ENCODE measurements around the gene PIK3C3. TPM values are rescaled to one million over a fixed set of nuclear protein-coding genes. Genes with fewer than 3 reads are reported as not detected.
"Not testable (repeated sequence)": the region's sequence is repeated elsewhere in the genome, so short reads cannot be mapped to it uniquely, and the experiment has no call there.

The PIK3C3 gene
- total RNA-seq, 1 donor from 2014 or later = 17.5 TPM

- ATAC-seq = peak; percentile 54
Measured at GRCh38 chr18:42068030-42068429, 113.0 kb downstream of the PIK3C3 start.

DNA sequence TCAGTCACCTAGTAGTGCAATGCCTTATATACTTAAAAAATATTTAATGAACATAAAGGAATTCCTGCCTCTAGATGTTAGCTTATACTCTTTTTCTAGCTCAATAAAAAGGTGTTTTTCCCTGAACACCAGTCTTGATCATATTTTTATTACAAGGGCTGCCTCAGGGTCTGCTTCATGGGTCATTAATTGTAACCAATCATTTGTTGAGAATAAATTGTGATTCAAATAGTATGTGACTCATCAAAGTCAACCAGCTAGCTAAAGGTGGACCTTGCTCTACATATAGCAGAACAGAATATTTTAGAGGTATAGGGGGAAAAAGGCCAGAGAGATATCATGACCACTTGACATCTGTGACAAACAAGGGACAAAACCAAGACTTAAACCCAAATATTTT lies 114.0 kb downstream of the PIK3C3 start:
- DNase-seq (ENCODE audit: low spot score) (no peak), ATAC-seq (no peak)

More at GRCh38 chr18:42068030-42068429, 113.0 kb downstream of the PIK3C3 start:
- DNase-seq (ENCODE audit: low spot score) = no peak

DNA sequence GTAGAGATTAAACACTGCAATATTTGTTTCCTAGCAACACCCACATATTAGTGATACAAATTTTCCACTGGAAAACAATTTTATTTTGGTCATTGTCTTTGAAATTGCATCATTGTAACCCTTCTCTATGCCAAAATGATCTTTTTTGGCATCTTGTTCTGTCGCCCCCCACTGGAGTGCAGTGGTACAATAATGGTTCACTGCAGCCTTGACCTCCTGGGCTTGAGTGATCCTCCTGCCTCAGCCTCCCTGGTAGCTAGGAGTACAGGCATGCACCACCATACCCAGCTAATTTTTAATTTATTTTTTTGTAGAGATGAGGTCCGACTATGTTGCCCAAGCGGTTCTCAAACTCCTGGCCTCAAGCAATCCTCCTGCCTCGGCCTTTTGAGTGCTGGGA lies 117.4 kb downstream of the PIK3C3 start:
- ATAC-seq (no peak), DNase-seq (ENCODE audit: low spot score) (no peak)

GRCh38 chr18:42074704-42075103 lies 119.7 kb downstream of the PIK3C3 start:
- no peak for DNase-seq (ENCODE audit: low spot score)
- ATAC-seq = no peak

- no peak for ATAC-seq
Measured at GRCh38 chr18:42078711-42079110, 123.7 kb downstream of the PIK3C3 start.

DNA sequence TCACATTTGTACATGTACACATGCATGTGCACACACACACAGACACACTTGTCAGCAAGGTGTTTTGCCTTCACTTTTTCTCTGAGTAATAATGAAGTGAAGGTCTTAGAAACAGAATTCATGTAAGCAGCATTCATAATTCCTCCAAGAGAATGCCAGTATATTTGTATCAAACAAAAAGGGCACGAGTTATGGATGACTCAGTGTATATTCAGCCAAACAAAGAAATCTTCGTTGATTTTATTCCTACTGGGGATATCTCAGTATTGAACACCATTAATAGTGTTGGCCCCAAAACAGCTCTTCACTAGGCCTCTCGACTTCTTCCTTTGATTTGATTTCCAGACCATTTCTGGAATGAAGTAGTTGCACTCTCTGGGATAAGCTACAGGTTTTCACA lies 125.3 kb downstream of the PIK3C3 start:
- no peak for ATAC-seq
- no peak for DNase-seq (ENCODE audit: low spot score)

More at GRCh38 chr18:42078711-42079110, 123.7 kb downstream of the PIK3C3 start:
- DNase-seq (ENCODE audit: low spot score) = no peak

GRCh38 chr18:42082415-42083234 lies 127.6 kb downstream of the PIK3C3 start:
- no peak for DNase-seq (ENCODE audit: low spot score)
- ATAC-seq = no peak

DNA sequence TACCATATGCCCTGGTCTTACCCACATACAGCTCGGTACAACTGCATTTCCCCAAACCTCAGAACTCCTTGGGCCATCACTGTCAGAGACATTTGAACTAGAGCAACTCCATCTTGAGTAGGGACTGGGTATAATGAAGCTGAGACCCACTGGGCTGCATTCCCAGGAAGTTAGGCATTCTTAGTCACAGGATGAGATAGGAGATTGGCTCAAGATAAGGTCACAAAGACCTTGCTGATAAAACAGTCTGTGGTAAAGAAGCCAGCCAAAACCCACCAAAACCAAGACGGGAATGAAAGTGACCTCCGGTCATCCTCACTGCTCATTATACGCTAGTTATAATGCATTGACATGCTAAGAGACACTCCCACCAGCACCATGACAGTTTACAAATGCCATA lies 131.3 kb downstream of the PIK3C3 start:
- DNase-seq (ENCODE audit: low spot score) (no peak), ATAC-seq (no peak)

DNA sequence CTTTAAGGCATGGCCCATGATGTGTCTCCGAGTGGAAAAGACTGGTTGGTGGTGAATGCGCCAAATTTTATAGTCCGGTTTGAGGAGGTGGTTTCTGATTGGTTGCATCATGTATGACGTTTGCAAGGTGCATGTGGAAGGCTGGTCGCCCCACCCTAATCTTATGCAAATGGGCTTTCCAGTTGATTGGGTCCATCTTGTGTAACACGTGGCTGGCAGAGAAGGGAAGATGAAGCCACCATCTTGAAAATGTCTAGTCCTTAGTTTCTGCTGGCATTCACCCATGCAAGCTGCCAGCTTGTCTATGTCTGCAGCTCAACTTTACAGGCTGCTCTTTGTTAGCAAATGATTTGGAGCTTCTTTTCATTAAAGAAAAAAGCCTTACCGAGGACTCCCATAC lies 132.2 kb downstream of the PIK3C3 start:
- no peak for DNase-seq (ENCODE audit: low spot score)
- no peak for ATAC-seq

DNA sequence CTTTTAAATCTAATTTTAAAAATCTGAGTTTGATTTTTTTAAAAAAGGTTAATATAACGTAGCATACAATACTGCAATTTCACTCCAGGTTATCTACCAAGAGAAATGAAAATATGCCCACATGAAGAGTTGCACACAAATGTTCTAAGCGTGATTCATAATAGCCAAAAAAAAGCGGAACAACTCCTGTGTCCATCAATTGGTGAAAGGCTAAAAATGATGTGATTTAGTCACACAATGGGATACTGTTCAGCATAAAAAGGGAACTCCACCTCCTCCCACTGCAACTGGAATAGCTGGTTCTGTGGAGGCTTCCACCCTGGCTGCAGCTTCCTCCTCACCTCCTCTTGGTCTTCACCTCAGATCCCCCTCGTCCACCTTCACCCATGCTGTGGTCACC lies 132.8 kb downstream of the PIK3C3 start:
- no peak for DNase-seq (ENCODE audit: low spot score)
- no peak for ATAC-seq

- peak; percentile 37 for ATAC-seq
Measured at GRCh38 chr18:42092848-42093247, 137.8 kb downstream of the PIK3C3 start.

GRCh38 chr18:42094875-42095274 lies 139.8 kb downstream of the PIK3C3 start:
- ATAC-seq = no peak

More at GRCh38 chr18:42092848-42093247, 137.8 kb downstream of the PIK3C3 start:
- no peak for DNase-seq (ENCODE audit: low spot score)

DNA sequence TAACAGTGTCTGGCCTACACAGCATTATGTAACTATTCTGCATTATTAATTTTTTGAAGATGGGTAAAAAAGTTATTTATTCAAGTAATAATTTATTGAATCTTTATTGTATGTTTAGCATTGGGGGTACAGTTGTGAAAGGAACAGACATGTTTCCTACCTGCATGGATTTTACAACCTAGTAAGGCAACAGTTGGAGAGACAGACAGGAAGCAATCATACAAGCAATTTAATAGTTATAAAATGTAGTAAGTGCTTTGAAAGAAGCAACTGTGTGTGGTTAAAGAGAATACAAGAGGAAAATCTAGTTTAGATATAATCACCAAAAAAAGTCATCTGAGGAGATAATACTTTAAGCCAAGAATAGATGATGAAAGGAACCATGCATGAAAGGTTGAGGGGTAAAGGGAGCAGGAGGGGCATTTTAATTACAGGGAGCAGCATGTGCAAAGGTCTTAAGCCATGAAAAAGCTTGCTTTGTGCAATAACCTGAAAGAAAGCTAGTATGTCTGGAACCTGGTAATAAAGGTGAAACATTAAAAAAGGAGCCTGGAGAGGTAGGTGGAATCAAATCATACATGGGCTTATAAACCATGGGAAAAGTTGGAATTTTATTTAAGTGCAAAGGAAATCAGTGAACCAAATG lies 140.8 kb downstream of the PIK3C3 start:
- no peak for DNase-seq (ENCODE audit: low spot score)

More at GRCh38 chr18:42094875-42095274, 139.8 kb downstream of the PIK3C3 start:
- DNase-seq (ENCODE audit: low spot score) = no peak

GRCh38 chr18:42100248-42100647 lies 145.2 kb downstream of the PIK3C3 start:
- DNase-seq (ENCODE audit: low spot score) = no peak
- no peak for ATAC-seq

More for the DNA sequence above, 140.8 kb downstream of the PIK3C3 start:
- no peak for ATAC-seq

- DNase-seq (ENCODE audit: low spot score) = no peak
- ATAC-seq = no peak
Measured at GRCh38 chr18:42100911-42101310, 145.9 kb downstream of the PIK3C3 start.

- no peak for ATAC-seq
Measured at GRCh38 chr18:42105394-42105793, 150.4 kb downstream of the PIK3C3 start.

DNA sequence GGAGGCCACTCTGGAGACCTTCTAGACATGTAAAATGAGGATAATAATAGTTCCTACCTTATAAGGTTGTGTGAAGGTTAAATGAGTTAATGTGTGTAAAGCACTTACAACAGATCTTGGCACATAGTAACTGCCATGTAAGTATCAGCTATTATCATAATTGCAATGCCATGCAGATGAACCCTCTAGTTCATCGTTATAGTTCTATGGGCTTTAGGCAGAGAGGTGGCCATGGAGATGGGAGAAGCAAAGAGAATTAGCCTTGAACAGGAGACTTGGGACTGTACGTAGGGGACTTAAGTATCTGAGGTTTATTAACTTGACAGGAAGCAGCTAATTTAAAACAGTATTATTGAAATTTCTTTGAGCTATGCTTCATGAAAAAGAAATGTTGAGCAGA lies 151.8 kb downstream of the PIK3C3 start:
- ATAC-seq (no peak), DNase-seq (ENCODE audit: low spot score) (no peak)

More at GRCh38 chr18:42105394-42105793, 150.4 kb downstream of the PIK3C3 start:
- no peak for DNase-seq (ENCODE audit: low spot score)

- no peak for ATAC-seq
Measured at GRCh38 chr18:42107287-42107686, 152.3 kb downstream of the PIK3C3 start.

DNA sequence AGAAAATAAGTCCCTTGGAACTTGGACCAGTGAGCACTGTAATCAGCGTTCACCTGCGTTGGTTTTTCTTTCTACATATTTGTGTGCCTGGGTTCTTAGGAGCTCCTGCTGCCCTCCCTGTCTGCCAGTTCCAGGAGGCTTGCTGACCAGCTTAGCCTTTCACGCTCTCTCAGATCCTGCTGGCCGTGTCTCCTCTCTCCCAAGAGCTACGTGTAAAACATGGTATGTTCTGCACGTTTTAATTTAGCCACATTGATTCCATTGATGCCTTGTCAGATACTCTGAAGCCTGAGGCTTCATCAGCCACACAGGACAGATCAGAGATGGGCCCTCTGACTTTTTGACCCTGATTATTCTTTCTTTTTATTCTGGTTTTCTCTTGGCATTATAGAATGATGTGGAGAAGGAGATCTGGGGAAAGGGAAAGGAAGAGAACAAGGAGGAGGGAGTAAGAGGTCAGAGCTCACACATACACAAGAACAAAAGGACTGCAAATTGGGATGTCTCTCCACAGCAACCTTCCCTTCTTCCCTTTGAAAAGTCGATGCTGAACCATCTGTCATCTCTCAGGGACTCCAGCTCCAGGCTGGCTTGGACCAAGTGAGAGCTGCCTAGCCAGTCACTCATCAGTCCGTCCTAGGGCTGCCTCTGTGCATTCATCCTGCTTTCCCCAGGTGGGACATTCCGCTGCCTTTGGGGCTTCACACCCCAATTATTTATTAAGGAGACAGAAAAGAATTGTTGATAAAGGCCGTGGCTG lies 152.8 kb downstream of the PIK3C3 start:
- no peak for ATAC-seq
- no peak for DNase-seq (ENCODE audit: low spot score)

More at GRCh38 chr18:42107287-42107686, 152.3 kb downstream of the PIK3C3 start:
- DNase-seq (ENCODE audit: low spot score) = no peak

DNA sequence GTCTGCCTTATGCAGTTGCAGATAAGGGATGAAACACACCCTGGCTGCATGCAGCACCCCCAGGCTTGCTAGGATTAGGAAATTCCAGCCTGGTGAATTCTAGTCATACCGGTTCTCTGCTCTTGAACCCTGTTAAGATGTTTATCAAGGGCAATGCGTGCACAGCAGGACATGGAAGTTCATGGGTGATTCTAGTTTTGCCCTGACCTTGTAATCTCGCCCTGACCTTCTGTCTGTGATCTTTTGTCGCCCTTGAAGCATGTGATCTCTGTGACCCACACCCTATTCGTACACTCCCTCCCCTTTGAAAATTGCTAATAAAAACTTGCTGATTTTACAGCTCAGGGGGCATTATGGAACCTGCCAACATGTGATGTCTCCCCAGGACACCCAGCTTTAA lies 157.1 kb downstream of the PIK3C3 start:
- not testable (repeated sequence) for ATAC-seq; DNase-seq (ENCODE audit: low spot score)

All from left lobe of liver (tissue), 2 donors.